HAP-1 (cell line): ENCODE data around the gene ITPRIP.

Experiments
- DNase-seq, 2 experiments: peaks; one replicate each; pipeline ENCODE4 v3.0.0-alpha.2; 2016 to 2020; ENCODE audit warnings: low spot score in 2 of 2
- H3K27me3 ChIP-seq: fragments of 250-450 bp; sonication (Bioruptor Pico); 2 replicates; pipeline ENCODE4 v1.5.1; 2020; ENCODE audit warnings: low read depth, mild to moderate bottlenecking, moderate library complexity
- H3K36me3 ChIP-seq: fragments of 250-450 bp; sonication (Bioruptor Pico); replicated peaks from 2 replicates; pipeline ENCODE4 v1.5.1; 2020; ENCODE audit warnings: mild to moderate bottlenecking
- H3K4me1 ChIP-seq: fragments of 250-450 bp; sonication (Bioruptor Pico); 2 replicates; pipeline ENCODE4 v1.5.1; 2020; ENCODE audit warnings: mild to moderate bottlenecking
- H3K4me3 ChIP-seq: fragments of 250-450 bp; sonication (Bioruptor Pico); 2 replicates; pipeline ENCODE4 v1.5.1; 2020; ENCODE audit warnings: mild to moderate bottlenecking, moderate library complexity
- H3K9me3 ChIP-seq: fragments of 250-450 bp; sonication (Bioruptor Pico); 2 replicates; pipeline ENCODE4 v1.5.1; 2020; ENCODE audit warnings: mild to moderate bottlenecking, moderate library complexity
- in situ Hi-C: fragments of 300-500 bp; cut with MboI; formaldehyde crosslinking; loops from 3 replicates; pipeline ENCODE4 v1.14.3; 2020; ENCODE audit warnings: low sequenced_read_pairs, inconsistent platforms, mixed read lengths

The ITPRIP gene

DNA sequence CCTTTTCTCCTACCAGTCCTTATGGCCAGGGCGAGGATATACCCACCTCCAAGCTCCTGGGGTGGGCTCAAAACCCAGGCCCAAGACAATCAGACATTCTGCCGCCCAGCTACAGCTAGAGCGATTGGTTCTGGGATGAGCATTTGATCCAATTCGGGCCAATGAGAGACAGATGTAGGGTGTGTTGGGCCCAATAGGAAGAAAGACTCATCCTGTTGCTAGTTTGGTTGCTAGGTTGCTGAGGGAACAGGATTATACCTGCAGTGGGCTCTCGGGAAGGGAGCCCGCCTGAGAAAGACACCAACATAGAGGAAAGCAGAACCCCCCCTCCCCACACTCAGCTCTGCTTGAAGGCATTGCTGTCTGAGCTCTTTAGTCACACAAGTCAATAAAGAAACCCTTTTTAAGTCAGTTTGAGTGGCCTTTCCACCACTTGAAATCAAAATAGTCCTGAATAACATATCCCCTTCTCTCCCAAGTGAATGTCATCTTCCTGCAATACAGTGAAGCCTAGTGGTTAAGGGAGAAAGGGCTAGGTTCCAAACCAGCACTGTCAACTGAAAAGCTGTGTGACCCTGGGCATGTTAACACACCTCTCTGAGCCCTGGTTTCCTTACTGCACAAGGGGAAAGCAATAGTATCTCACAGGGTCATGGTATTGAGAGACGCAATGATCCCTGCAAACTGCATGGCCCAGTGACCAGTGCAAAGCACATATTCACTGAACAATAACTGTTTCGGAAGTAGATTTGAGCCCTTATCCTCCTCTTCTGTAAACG lies 21.8 kb downstream of the ITPRIP start:
- H3K27me3 ChIP-seq = no peaks in the 10 kb centered on the region
- H3K9me3 ChIP-seq = no peaks in the 10 kb centered on the region
- peaks cover 10% of the 10 kb centered on the region for H3K4me1 ChIP-seq
- H3K4me3 ChIP-seq = no peak overlapping the region
- DNase-seq = no peak
- H3K36me3 ChIP-seq = peaks cover 24% of the 10 kb centered on the region
- in situ Hi-C loops = no loop called here

DNA sequence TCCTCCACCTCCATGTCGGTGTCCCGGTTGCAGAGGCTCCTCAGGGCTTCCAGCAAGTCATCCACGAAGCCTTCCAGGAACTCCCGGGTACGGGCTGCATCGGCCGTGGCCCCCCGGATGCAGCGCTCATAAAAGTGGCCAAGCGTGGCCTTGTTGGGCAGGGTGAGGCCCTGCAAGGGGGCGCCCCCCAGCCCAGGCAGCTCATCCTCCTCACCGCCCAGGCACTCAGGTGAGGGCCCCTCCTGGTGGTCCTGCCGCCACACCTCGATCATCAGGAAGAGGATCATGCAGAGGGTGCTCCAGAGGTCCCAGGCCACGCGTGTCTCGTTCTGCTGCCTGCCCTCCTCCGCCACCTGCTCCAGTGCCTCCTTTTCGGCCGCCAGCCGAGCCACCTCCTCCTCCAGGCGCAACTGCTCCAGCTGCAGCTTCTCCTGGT lies 22.8 kb downstream of the ITPRIP start:
- in situ Hi-C loops = no loop called here
- peaks cover 24% of the 10 kb centered on the region for H3K36me3 ChIP-seq
- no peaks in the 10 kb centered on the region for H3K27me3 ChIP-seq
- no peak for DNase-seq
- H3K4me3 ChIP-seq = no peak overlapping the region
- no peaks in the 10 kb centered on the region for H3K9me3 ChIP-seq
- peaks cover 10% of the 10 kb centered on the region for H3K4me1 ChIP-seq

DNA sequence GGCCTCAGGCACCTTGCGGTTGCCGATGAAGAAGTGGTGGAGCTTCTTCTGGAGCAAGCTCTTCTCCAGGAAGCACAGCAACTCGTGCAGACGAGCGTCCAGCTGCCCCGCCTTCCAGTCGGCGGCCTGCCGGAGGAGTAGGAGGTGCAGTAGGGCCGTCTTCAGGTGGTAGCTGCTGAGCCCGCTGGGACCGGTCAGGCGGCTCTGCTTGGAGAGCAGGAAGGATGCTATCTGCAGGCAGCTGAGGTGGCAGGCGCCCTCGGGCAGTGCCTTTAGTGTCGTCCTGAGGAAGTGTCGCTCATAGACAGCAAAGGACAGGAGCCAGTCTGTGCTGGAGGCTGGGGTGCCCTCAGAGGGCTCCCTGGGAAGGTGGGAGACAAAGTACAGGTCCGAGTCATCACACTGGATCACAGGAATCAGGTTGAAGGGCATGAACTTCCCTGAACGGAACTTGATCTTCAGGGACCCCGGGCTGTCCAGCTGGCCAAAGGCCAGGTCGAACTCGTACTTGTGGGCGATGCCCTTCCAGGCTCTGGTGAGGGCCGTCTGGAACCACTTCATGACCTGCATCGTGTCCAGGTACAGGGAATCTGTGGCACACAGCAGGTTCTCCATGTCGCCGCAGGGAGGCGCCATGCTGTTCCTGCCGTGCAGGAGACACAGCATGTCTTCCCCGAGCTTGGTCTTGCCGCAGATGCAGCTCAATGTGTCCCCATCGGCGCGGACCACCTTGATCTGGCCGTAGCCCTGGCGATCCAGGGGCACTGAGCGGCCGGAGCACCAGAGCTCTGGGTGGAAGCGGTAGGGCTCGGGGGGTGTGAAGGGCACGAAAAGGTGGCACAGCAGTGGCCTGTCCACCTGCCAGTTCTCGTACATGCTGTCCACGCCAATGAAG lies 23.4 kb downstream of the ITPRIP start:
- Histone ChIP-seq H3K27me3 (no peaks in the 10 kb centered on the region), H3K4me3 (no peak overlapping the region), H3K9me3 (no peaks in the 10 kb centered on the region), H3K36me3 (peaks cover 24% of the 10 kb centered on the region), H3K4me1 (peaks cover 10% of the 10 kb centered on the region)
- in situ Hi-C loops = no loop called here
- no peak for DNase-seq

GRCh38 chr10:104311184-104311720 lies 27.0 kb downstream of the ITPRIP start:
- H3K36me3 ChIP-seq = peaks cover 24% of the 10 kb centered on the region
- H3K9me3 ChIP-seq = no peaks in the 10 kb centered on the region
- in situ Hi-C loops = no loop called here
- no peak overlapping the region for H3K4me3 ChIP-seq
- H3K27me3 ChIP-seq = no peaks in the 10 kb centered on the region
- DNase-seq = no peak
- H3K4me1 ChIP-seq = no peaks in the 10 kb centered on the region; the same call in 1 of the 2 replicates

DNA sequence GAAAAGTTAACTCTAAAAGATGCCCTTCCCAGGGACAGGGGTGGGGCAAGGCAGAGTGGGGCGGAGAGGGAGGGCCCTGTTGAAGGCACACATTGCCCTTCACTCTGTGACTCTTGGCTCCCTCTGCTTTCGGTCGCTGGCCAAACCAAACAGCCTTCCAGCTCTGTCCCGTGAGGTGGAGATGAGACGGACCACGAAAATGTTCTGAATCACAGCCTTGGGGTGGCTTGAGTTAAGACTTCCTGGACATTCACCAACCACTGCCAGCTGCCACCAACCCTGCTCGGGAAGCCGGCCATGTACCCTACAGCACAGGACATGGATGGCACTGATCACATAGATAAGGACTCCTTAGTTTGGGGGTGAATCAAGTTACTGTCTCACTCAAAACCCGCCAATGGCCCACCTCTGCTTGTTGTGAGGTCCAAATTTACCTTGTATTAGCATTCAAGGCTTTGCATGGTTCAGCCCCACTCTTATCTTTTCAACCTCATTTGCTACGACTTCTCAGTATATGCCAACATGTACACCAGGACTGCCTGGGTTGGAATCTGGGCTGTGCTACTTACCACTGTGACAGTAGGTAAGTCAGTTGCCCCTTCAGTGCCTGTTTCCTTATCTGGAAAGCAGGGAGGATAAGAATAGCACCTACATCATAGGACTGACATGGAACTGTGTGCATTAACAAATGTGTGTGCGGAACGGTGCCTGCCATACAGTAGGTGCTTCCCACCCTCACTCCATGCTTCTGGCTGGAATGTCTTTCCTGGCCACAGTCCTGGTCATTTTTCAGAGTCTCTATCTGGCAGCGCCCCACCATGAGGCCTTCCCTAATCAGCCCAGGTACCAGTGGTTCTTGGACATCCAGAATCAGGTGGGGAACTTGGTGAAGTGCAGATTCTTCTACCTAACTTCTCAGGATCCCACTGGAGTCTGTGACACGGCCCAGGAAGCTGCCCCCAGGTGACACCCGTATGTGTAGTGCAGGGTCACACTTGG lies 28.0 kb downstream of the ITPRIP start:
- in situ Hi-C loops = no loop called here
- Histone ChIP-seq H3K36me3 (peaks cover 19% of the 10 kb centered on the region), H3K4me3 (no peak overlapping the region), H3K9me3 (no peaks in the 10 kb centered on the region), H3K4me1 (peaks cover 4% of the 10 kb centered on the region; the same call in 1 of the 2 replicates), H3K27me3 (no peaks in the 10 kb centered on the region)
- no peak for DNase-seq

GRCh38 chr10:104308439-104308903 lies 29.8 kb downstream of the ITPRIP start:
- DNase-seq = no peak
- Histone ChIP-seq H3K27me3 (no peaks in the 10 kb centered on the region), H3K4me3 (no peak overlapping the region), H3K9me3 (peaks cover 4% of the 10 kb centered on the region; the same call in 1 of the 2 replicates), H3K4me1 (peaks cover 4% of the 10 kb centered on the region; the same call in 1 of the 2 replicates), H3K36me3 (peaks cover 3% of the 10 kb centered on the region; the same call in 1 of the 2 replicates)
- in situ Hi-C loops = no loop called here

GRCh38 chr10:104307576-104308438 lies 30.5 kb downstream of the ITPRIP start:
- in situ Hi-C loops = no loop called here
- no peaks in the 10 kb centered on the region; the same call in 1 of the 2 replicates for H3K36me3 ChIP-seq
- H3K9me3 ChIP-seq = peaks cover 4% of the 10 kb centered on the region; the same call in 1 of the 2 replicates
- DNase-seq = no peak
- H3K4me3 ChIP-seq = no peak overlapping the region
- peaks cover 4% of the 10 kb centered on the region; the same call in 1 of the 2 replicates for H3K4me1 ChIP-seq
- H3K27me3 ChIP-seq = no peaks in the 10 kb centered on the region

- Histone ChIP-seq H3K9me3 (peaks cover 4% of the 10 kb centered on the region; the same call in 1 of the 2 replicates), H3K4me1 (peaks cover 4% of the 10 kb centered on the region; the same call in 1 of the 2 replicates), H3K4me3 (no peak overlapping the region), H3K36me3 (no peaks in the 10 kb centered on the region), H3K27me3 (no peaks in the 10 kb centered on the region)
- DNase-seq = no peak
- in situ Hi-C loops = no loop called here
Measured at GRCh38 chr10:104306897-104307296, 31.4 kb downstream of the ITPRIP start.

DNA sequence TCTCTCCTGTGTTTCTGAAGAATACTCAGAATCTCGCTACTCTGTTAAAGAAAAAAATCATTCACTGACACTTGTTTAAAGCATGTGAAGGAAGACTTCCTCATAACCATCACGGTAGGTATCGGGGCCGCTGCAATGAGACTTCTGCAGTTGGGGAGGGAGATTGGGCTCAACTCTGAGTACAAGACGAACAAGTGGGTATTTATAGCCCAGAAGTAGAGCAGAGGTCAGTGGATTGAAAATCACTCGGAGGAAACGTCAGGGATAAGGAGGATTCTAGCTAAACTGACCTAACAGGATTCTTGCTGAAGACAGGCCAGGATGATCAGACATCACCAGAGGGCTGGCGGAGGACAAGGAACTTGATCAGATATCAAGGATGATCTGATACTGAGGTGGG lies 33.3 kb downstream of the ITPRIP start:
- Histone ChIP-seq H3K36me3 (no peaks in the 10 kb centered on the region), H3K4me1 (peaks cover 4% of the 10 kb centered on the region; the same call in 1 of the 2 replicates), H3K27me3 (0 out of 2 replicates have a peak, but pooled peaks cover 3% of the 10 kb centered on the region), H3K9me3 (peaks cover 4% of the 10 kb centered on the region; the same call in 1 of the 2 replicates), H3K4me3 (no peak overlapping the region)
- no peak for DNase-seq
- in situ Hi-C loops = loop anchor here (5.0 kb wide), 1 partner anchor 42 kb away; no protein-coding TSS in a partner anchor

DNA sequence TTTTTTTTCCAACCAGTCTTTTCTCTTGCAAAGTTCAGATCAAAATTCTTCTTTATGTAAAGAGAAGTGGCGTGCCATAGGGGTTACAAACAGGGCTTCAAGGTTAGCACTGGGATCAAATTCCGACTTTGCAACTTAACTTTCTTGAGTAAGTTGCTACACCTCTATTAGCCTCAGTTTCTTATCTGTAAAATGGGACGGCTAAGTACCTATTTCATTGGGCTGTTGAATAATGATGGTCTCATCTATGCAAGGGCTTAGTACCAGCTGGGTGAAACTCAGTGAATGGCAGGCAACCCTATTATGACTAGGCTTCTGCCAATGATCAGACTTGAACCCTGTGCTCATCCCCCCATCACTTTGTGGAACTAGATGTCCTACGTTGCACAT lies 33.9 kb downstream of the ITPRIP start:
- H3K27me3 ChIP-seq = 0 out of 2 replicates have a peak, but pooled peaks cover 3% of the 10 kb centered on the region
- DNase-seq = no peak
- H3K9me3 ChIP-seq = peaks cover 4% of the 10 kb centered on the region; the same call in 1 of the 2 replicates
- in situ Hi-C loops = loop anchor here (5.0 kb wide), 1 partner anchor 43 kb away; no protein-coding TSS in a partner anchor
- peaks cover 4% of the 10 kb centered on the region; the same call in 1 of the 2 replicates for H3K4me1 ChIP-seq
- no peak overlapping the region for H3K4me3 ChIP-seq
- no peaks in the 10 kb centered on the region for H3K36me3 ChIP-seq

DNA sequence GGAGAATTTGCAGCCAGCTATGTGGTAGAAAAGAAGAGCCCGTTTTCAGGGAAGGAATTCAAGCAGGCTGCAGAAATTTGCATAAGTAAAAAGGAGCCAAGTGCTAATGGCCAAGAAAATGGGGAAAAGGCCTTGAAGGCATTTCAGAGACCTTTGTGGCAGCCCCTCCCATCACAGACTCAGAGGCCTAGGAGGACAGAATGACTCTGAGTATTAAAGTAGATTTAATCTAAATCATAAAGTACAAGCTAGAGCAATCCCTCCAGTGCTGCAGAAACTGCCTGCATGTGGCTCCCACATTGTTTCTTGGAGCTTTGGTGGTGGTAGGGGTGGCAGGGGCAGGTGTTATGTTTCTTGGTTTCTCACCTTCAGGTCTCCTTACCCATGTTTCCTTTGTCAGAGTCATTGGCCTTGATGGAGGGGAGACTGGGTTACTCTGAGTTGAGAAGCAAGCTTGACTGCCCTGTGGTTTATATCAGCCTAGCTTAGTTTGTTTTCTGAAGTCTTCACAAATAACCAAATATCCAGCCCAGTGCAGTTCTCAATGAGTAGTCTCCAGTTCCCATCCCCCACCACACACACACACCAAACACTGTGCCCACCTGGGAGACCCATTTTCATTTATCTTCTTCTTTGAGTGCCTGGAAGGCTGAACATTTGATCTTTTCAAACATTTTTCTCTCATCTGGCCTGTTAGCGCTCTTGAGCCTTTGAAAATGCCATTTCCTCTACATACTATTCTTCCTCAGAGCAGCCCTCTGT lies 34.5 kb downstream of the ITPRIP start:
- DNase-seq = no peak
- Histone ChIP-seq H3K27me3 (peaks cover 7% of the 10 kb centered on the region), H3K4me3 (no peak overlapping the region), H3K9me3 (peaks cover 4% of the 10 kb centered on the region; the same call in 1 of the 2 replicates), H3K36me3 (no peaks in the 10 kb centered on the region), H3K4me1 (peaks cover 4% of the 10 kb centered on the region; the same call in 1 of the 2 replicates)
- in situ Hi-C loops = loop anchor here (5.0 kb wide), 1 partner anchor 44 kb away; no protein-coding TSS in a partner anchor
